ENCODE results near the gene RFTN1.
A peak's percentile ranks its signal among the peaks of the same experiment; 100 is the strongest.

Gene RFTN1

GRCh38 chr3:16533928-16534574, 20.6 kb upstream of the RFTN1 start:
- no peak for DNase-seq

- no peak for DNase-seq
Observed at GRCh38 chr3:16529264-16529663, 15.8 kb upstream of the RFTN1 start.

- DNase-seq, result no peak
Observed at GRCh38 chr3:16528581-16528993, 15.1 kb upstream of the RFTN1 start.

GRCh38 chr3:16528106-16528505, 14.6 kb upstream of the RFTN1 start:
- no peak for DNase-seq

- no peak for DNase-seq
Observed at GRCh38 chr3:16524196-16524595, 10.7 kb upstream of the RFTN1 start.

- DNase-seq, result no peak
Observed at GRCh38 chr3:16523778-16524177, 10.3 kb upstream of the RFTN1 start.

- DNase-seq, result no peak
Observed at GRCh38 chr3:16522834-16523233, 9.3 kb upstream of the RFTN1 start.

GRCh38 chr3:16520970-16521881, 7.7 kb upstream of the RFTN1 start:
- peak in 1 of 56 donors; percentile 5 for DNase-seq

GRCh38 chr3:16520241-16520969, 6.9 kb upstream of the RFTN1 start:
- no peak for DNase-seq

- peak in 19 of 56 donors; percentile 2 to 75 (median 31) for DNase-seq
Observed at GRCh38 chr3:16516695-16517481, 3.4 kb upstream of the RFTN1 start.

GRCh38 chr3:16515885-16516420, 2.5 kb upstream of the RFTN1 start:
- DNase-seq, result no peak

- DNase-seq, result no peak
Observed at GRCh38 chr3:16514755-16515353, 1.4 kb upstream of the RFTN1 start.

GRCh38 chr3:16514021-16514700, 662 bp upstream of the RFTN1 start:
- DNase-seq, result no peak

- peak in 1 of 56 donors; percentile 18 for DNase-seq
Observed at GRCh38 chr3:16512435-16513140, 911 bp downstream of the RFTN1 start.

GRCh38 chr3:16511681-16512434, 1.6 kb downstream of the RFTN1 start:
- peak in 1 of 56 donors; percentile 11 for DNase-seq

- no peak for DNase-seq
Observed at GRCh38 chr3:16510620-16511319, 2.7 kb downstream of the RFTN1 start.

- no peak for DNase-seq
Observed at GRCh38 chr3:16509721-16510619, 3.5 kb downstream of the RFTN1 start.
